ENCODE results near the gene FBLN2. TPM values are rescaled to one million over a fixed set of nuclear protein-coding genes. Genes with fewer than 3 reads are reported as not detected.

FBLN2 gene
- total RNA-seq, 1 experiment from 2014 or later = 0.39 TPM

DNA sequence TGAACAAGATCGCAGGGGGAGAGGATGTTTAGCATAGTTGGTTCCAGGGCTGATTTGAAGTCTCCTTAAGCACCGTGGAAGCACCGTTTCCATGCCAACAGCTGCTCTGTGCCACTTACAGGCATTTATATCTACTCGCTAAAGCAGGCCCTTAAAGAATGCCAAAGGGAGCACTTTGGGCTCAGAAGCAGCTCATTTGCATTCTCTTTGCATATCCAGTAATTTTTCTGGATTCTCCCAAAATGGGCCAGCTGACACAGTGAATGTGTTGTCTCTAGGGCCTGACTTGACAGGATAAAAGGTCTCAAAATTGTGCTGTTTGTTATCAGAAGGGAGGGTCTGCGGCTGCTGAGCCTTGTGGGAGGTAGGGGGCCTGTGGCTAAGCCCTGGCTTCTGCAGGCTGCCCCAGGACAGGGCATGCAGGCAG lies 138.6 kb downstream of the FBLN2 start:
- no peak for TF ChIP-seq ZFX (IDR thresholded peaks at IDR 0.05)
- TF ChIP-seq CBX3 (IDR thresholded peaks at IDR 0.05; ENCODE audit: low read depth) = no peak
- no peak for TF ChIP-seq FOSL1 (IDR thresholded peaks at IDR 0.05; ENCODE audit: low read depth)
- TF ChIP-seq ELF1 (IDR thresholded peaks at IDR 0.05; ENCODE audit: borderline replicate concordance, low read depth) = no peak
- TF ChIP-seq, protein P1, sequence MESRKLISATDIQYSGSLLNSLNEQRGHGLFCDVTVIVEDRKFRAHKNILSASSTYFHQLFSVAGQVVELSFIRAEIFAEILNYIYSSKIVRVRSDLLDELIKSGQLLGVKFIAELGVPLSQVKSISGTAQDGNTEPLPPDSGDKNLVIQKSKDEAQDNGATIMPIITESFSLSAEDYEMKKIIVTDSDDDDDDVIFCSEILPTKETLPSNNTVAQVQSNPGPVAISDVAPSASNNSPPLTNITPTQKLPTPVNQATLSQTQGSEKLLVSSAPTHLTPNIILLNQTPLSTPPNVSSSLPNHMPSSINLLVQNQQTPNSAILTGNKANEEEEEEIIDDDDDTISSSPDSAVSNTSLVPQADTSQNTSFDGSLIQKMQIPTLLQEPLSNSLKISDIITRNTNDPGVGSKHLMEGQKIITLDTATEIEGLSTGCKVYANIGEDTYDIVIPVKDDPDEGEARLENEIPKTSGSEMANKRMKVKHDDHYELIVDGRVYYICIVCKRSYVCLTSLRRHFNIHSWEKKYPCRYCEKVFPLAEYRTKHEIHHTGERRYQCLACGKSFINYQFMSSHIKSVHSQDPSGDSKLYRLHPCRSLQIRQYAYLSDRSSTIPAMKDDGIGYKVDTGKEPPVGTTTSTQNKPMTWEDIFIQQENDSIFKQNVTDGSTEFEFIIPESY (IDR thresholded peaks at IDR 0.05; ENCODE audit: extremely low read depth, insufficient replicate concordance, low read length) = no peak
- TF ChIP-seq SIN3A (IDR thresholded peaks at IDR 0.05; ENCODE audit: low read depth) = no peak
- TF ChIP-seq, protein P2, sequence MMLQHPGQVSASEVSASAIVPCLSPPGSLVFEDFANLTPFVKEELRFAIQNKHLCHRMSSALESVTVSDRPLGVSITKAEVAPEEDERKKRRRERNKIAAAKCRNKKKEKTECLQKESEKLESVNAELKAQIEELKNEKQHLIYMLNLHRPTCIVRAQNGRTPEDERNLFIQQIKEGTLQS (IDR thresholded peaks at IDR 0.05) = no peak
- no peak for TF ChIP-seq RAD21 (IDR thresholded peaks at IDR 0.05; ENCODE audit: low read depth)
- TF ChIP-seq TCF7L2 (IDR thresholded peaks at IDR 0.05; ENCODE audit: borderline replicate concordance, extremely low read depth, insufficient read depth, insufficient read length) = no peak
- no peak for TF ChIP-seq POLR2AphosphoS5 (IDR thresholded peaks at IDR 0.05; ENCODE audit: low read depth, low read length)
- TF ChIP-seq SP1 (IDR thresholded peaks at IDR 0.05; ENCODE audit: low read depth) = no peak
- no peak for TF ChIP-seq CEBPB (IDR thresholded peaks at IDR 0.05; ENCODE audit: low read depth)
- TF ChIP-seq EZH2 (IDR thresholded peaks at IDR 0.05) = no peak
- TF ChIP-seq, protein P3, sequence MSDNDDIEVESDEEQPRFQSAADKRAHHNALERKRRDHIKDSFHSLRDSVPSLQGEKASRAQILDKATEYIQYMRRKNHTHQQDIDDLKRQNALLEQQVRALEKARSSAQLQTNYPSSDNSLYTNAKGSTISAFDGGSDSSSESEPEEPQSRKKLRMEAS (IDR thresholded peaks at IDR 0.05) = no peak
- TF ChIP-seq POLR2A (IDR thresholded peaks at IDR 0.05; ENCODE audit: borderline replicate concordance, extremely low read depth, insufficient read depth, insufficient read length) = no peak
- TF ChIP-seq, protein P4, sequence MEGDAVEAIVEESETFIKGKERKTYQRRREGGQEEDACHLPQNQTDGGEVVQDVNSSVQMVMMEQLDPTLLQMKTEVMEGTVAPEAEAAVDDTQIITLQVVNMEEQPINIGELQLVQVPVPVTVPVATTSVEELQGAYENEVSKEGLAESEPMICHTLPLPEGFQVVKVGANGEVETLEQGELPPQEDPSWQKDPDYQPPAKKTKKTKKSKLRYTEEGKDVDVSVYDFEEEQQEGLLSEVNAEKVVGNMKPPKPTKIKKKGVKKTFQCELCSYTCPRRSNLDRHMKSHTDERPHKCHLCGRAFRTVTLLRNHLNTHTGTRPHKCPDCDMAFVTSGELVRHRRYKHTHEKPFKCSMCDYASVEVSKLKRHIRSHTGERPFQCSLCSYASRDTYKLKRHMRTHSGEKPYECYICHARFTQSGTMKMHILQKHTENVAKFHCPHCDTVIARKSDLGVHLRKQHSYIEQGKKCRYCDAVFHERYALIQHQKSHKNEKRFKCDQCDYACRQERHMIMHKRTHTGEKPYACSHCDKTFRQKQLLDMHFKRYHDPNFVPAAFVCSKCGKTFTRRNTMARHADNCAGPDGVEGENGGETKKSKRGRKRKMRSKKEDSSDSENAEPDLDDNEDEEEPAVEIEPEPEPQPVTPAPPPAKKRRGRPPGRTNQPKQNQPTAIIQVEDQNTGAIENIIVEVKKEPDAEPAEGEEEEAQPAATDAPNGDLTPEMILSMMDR (IDR thresholded peaks at IDR 0.05 in 2 of 3, conservative IDR thresholded peaks at IDR 0.05 in 1 of 3; ENCODE audit: borderline replicate concordance in 1 of 3, insufficient read depth in 1 of 3, low read depth in 2 of 3, low read length in 2 of 3) = no peak
- no peak for TF ChIP-seq ZNF274 (IDR thresholded peaks at IDR 0.05; ENCODE audit: low read depth, low read length)
- TF ChIP-seq JUND (IDR thresholded peaks at IDR 0.05) = no peak
- no peak for TF ChIP-seq SRF (IDR thresholded peaks at IDR 0.05; ENCODE audit: low read depth)
- TF ChIP-seq YY1 (IDR thresholded peaks at IDR 0.05; ENCODE audit: extremely low read depth, insufficient replicate concordance, low read depth, low read length) = no peak
- Histone ChIP-seq H4K20me1 (ENCODE audit: insufficient read depth) (no peaks in the 10 kb centered on the region), H3K9ac (ENCODE audit: low read length) (no peak overlapping the region), H3K4me2 (ENCODE audit: low read length) (no peak overlapping the region), H3K9me2 (ENCODE audit: insufficient read depth) (no peaks in the 10 kb centered on the region), H3K4me1 (ENCODE audit: control insufficient read depth in 1 of 2, insufficient read depth in 2 of 2, low read length in 2 of 2) (no peaks in the 10 kb centered on the region), H3K36me3 (ENCODE audit: control insufficient read depth in 1 of 2, insufficient read depth in 2 of 2, low read length in 2 of 2) (no peaks in the 10 kb centered on the region), H3K79me2 (ENCODE audit: insufficient read depth, low read length) (no peaks in the 10 kb centered on the region), H2AFZ (ENCODE audit: low read depth, low read length, poor library complexity, severe bottlenecking) (no peak overlapping the region), H3K27me3 (ENCODE audit: insufficient read depth, low read length) (peaks cover 28% of the 10 kb centered on the region), H3K27ac (ENCODE audit: low read depth, low read length) (no peak overlapping the region), H3K4me3 (replicated peaks in 1 of 2; ENCODE audit: low read depth in 1 of 2, low read length in 2 of 2) (no peak overlapping the region), H3K9me3 (ENCODE audit: control insufficient read depth in 1 of 2, insufficient read depth in 1 of 2, low read depth in 1 of 2, low read length in 2 of 2) (no peaks in the 10 kb centered on the region)
- BruUV-seq (replicated peaks) = no TSS peak
- ChIA-PET POLR2A (no interaction called here), CTCF (no interaction called here), RAD21 (ENCODE audit: low non-redundant PET in 1 of 2, low total read pairs in 2 of 2, uncharacterized antibody in 2 of 2, unreplicated experiment in 2 of 2) (no interaction called here)
- no peak for DNase-seq (ENCODE audit: low read depth, low spot score)
- intact Hi-C loops (cut with micrococcal nuclease) = no loop called here
- no peak for ATAC-seq

Measured in HCT116 (cell line).